ENCODE data around the gene PYGL.

- TF ChIP-seq CTCF (conservative IDR thresholded peaks at IDR 0.05) (no peak), EZH2 (IDR thresholded peaks at IDR 0.05; ENCODE audit: low read depth) (no peak)
Measured at GRCh38 chr14:50864946-50865345, 79.3 kb downstream of the PYGL start.

All from PC-9 (cell line).